BJ (cell line): ENCODE data around the gene TRPM1. TPM values are rescaled to one million over a fixed set of nuclear protein-coding genes. Genes with fewer than 3 reads are reported as not detected.

Experiments
- CTCF ChIA-PET: fragments of 350-600 bp; formaldehyde crosslinking; extraction: SDS; loops from one replicate; lab custom pipeline; 2021; ENCODE audit warnings: antibody characterized with exemption, inconsistent platforms; lab: Yijun Ruan, JAX
- POLR2A ChIA-PET: fragments of 300-600 bp; sonication (Branson Sonifier 250); formaldehyde crosslinking; extraction: SDS; loops from one replicate; lab custom pipeline; 2021; ENCODE audit warnings: antibody characterized with exemption; lab: Charles Lee
- DNase-seq: peaks from one replicate; pipeline ENCODE4 v3.0.0-alpha.2; 2011; ENCODE audit warnings: low read depth
- H3K27me3 ChIP-seq: 2 replicates; pipeline ENCODE4 v1.6.0; 2011; ENCODE audit warnings: low read length; ENCODE audit not compliant: control insufficient read depth, insufficient read depth
- H3K36me3 ChIP-seq: 2 replicates; pipeline ENCODE4 v1.5.1; 2011; ENCODE audit warnings: low read length; ENCODE audit not compliant: control insufficient read depth, insufficient read depth
- H3K4me3 ChIP-seq: 2 replicates; pipeline ENCODE4 v1.5.1; 2011; ENCODE audit warnings: low read depth, mild to moderate bottlenecking, control low read depth, low read length
- CTCF ChIP-seq: IDR thresholded peaks from 2 replicates; pipeline ENCODE4 v1.5.1; 2011; ENCODE audit warnings: low read depth, mild to moderate bottlenecking, control low read depth, inconsistent platforms, low read length, moderate library complexity; ENCODE audit not compliant: insufficient read depth
- polyA plus RNA-seq: library from polyadenylated mRNA; depleted of rRNA; stranded (reverse); fragments of >200 nt; gene quantifications from 2 replicates; pipeline ENCODE4 v1.2.3, GENCODE V29; 2011

The TRPM1 gene
- polyA plus RNA-seq, 1 experiment = 0.44 TPM

- CTCF ChIA-PET = interaction anchor here (1.3 kb wide), 1 partner anchor 156 kb away, joined by 4 read pairs; no protein-coding TSS in a partner anchor
Measured at GRCh38 chr15:30973379-30973778, 128.1 kb downstream of the TRPM1 start.

GRCh38 chr15:30969724-30970123, 131.8 kb downstream of the TRPM1 start:
- H3K36me3 ChIP-seq = peaks cover 7% of the 10 kb centered on the region
- POLR2A ChIA-PET = no interaction called here
- CTCF ChIA-PET = no interaction called here

More at GRCh38 chr15:30973379-30973778, 128.1 kb downstream of the TRPM1 start:
- TF ChIP-seq CTCF = no peak
- POLR2A ChIA-PET = no interaction called here
- Histone ChIP-seq H3K4me3 (no peak overlapping the region), H3K36me3 (0 out of 2 replicates have a peak, but pooled peaks cover 4% of the 10 kb centered on the region), H3K27me3 (no peaks in the 10 kb centered on the region)
- DNase-seq = no peak

GRCh38 chr15:30963681-30964080, 137.8 kb downstream of the TRPM1 start:
- POLR2A ChIA-PET = no interaction called here
- Histone ChIP-seq H3K36me3 (peaks cover 5% of the 10 kb centered on the region), H3K27me3 (no peaks in the 10 kb centered on the region), H3K4me3 (no peak overlapping the region)
- TF ChIP-seq CTCF = no peak
- no peak for DNase-seq
- CTCF ChIA-PET = no interaction called here

More at GRCh38 chr15:30969724-30970123, 131.8 kb downstream of the TRPM1 start:
- Histone ChIP-seq H3K4me3 (no peak overlapping the region), H3K27me3 (no peaks in the 10 kb centered on the region)
- TF ChIP-seq CTCF = no peak
- no peak for DNase-seq

- POLR2A ChIA-PET = no interaction called here
- CTCF ChIA-PET = interaction anchor here (2.5 kb wide), 1 partner anchor 166 kb away, joined by 9 read pairs; no protein-coding TSS in a partner anchor
- peaks cover 10% of the 10 kb centered on the region for H3K36me3 ChIP-seq
Measured at GRCh38 chr15:30962659-30963058, 138.9 kb downstream of the TRPM1 start.

GRCh38 chr15:30962079-30962478, 139.4 kb downstream of the TRPM1 start:
- H3K4me3 ChIP-seq = no peak overlapping the region
- TF ChIP-seq CTCF = no peak
- POLR2A ChIA-PET = no interaction called here
- CTCF ChIA-PET = interaction anchor here (2.5 kb wide), 1 partner anchor 167 kb away, joined by 9 read pairs; no protein-coding TSS in a partner anchor
- DNase-seq = no peak
- peaks cover 11% of the 10 kb centered on the region for H3K36me3 ChIP-seq
- no peaks in the 10 kb centered on the region for H3K27me3 ChIP-seq

More at GRCh38 chr15:30962659-30963058, 138.9 kb downstream of the TRPM1 start:
- Histone ChIP-seq H3K4me3 (no peak overlapping the region), H3K27me3 (no peaks in the 10 kb centered on the region)
- no peak for TF ChIP-seq CTCF
- no peak for DNase-seq
